Spleen (tissue), 11 donors: ENCODE data around the gene SSBP3. TPM values are rescaled to one million over a fixed set of nuclear protein-coding genes. Genes with fewer than 3 reads are reported as not detected.

Experiments
- DNase-seq: peaks from one replicate; pipeline ENCODE4 v3.0.0-alpha.2; 2020
- H3K27ac ChIP-seq, 8 donors: fragments of 200-600 bp; sonication (generic) in 7 of 8; 1 replicate in 4 of 8; 2 replicates in 4 of 8; pipeline versions ENCODE4 v1.5.0 to v1.8.0; 2016 to 2021; ENCODE audit warnings: inconsistent platforms in 4 of 8, mild to moderate bottlenecking in 4 of 8, moderate library complexity in 1 of 8
- H3K27me3 ChIP-seq, 7 donors: fragments of 200-600 bp; sonication (generic) in 6 of 7; replicated peaks in 1 of 7; 1 replicate in 4 of 7; 2 replicates in 3 of 7; pipeline versions ENCODE4 v1.5.0 to v1.8.0; 2016 to 2021; ENCODE audit warnings: inconsistent platforms in 3 of 7, mild to moderate bottlenecking in 1 of 7
- H3K36me3 ChIP-seq, 6 donors: fragments of 200-600 bp; sonication (generic) in 5 of 6; 1 replicate in 4 of 6; 2 replicates in 2 of 6; pipeline versions ENCODE4 v1.5.0 to v1.8.0; 2016 to 2021; ENCODE audit warnings: inconsistent platforms in 2 of 6
- H3K4me1 ChIP-seq, 6 donors: fragments of 200-600 bp; sonication (generic) in 5 of 6; 1 replicate in 3 of 6; 2 replicates in 3 of 6; pipeline versions ENCODE4 v1.5.0 to v1.8.0; 2016 to 2021; ENCODE audit warnings: inconsistent platforms in 3 of 6
- H3K4me3 ChIP-seq, 8 donors: fragments of 200-600 bp; sonication (generic) in 7 of 8; 1 replicate in 4 of 8; 2 replicates in 4 of 8; pipeline versions ENCODE4 v1.5.0 to v1.8.0; 2016 to 2021; ENCODE audit warnings: inconsistent platforms in 4 of 8, mild to moderate bottlenecking in 4 of 8, moderate library complexity in 2 of 8
- H3K9me3 ChIP-seq, 8 donors: fragments of 200-600 bp; sonication (generic) in 7 of 8; 1 replicate in 4 of 8; 2 replicates in 4 of 8; pipeline versions ENCODE4 v1.5.0 to v1.8.0; 2016 to 2021; ENCODE audit warnings: inconsistent platforms in 4 of 8
- POLR2A ChIP-seq, 3 donors: fragments of 450-650 bp; IDR thresholded peaks; one replicate each; pipeline ENCODE4 v1.5.1; 2017; ENCODE audit warnings: antibody characterized with exemption in 3 of 3, mild to moderate bottlenecking in 1 of 3
- POLR2AphosphoS5 ChIP-seq, 3 donors: sonication (generic); formaldehyde crosslinking; IDR thresholded peaks; one replicate each; pipeline ENCODE4 v1.5.1; 2017; ENCODE audit warnings: antibody characterized with exemption in 3 of 3
- WGBS, 5 donors: extraction: QIAGEN DNeasy Blood & Tissue Kit in 3 of 5; methylation state at CpG; one replicate each; pipeline versions ENCODE4 v1.1.5 to v1.1.7; 2013 to 2018; 5-methylcytosine and 5-hydroxymethylcytosine counted together
- intact Hi-C: fragments of 100-400 bp; cut with DNase I; formaldehyde crosslinking; loops from one replicate; pipeline ENCODE4 v1.15.0; 2023; ENCODE audit warnings: low total_unique reads
- polyA plus RNA-seq, 3 donors: library from polyadenylated mRNA; stranded (reverse); fragments of 200-250 nt; gene quantifications; one replicate each; pipeline ENCODE4 v1.2.1, GENCODE V29; 2013
- total RNA-seq, 7 donors: library from RNA; depleted of rRNA in 3 of 7; stranded (reverse); fragments of >200 nt in 3 of 7; fragmentation: NEBNext Ultra II Directional in 4 of 7; extraction: Animal tissue kit (Norgen Biotek cat#: 25700) in 4 of 7; gene quantifications; one replicate each; pipeline versions ENCODE4 v1.1.0 to v1.2.1, GENCODE V29; 2016 to 2021
- TF ChIP-seq, protein P1 (sequence below), 11 experiments: fragments of 200-600 bp in 7 of 11; fragments of 450-650 bp in 4 of 11; sonication (generic) in 4 of 11; IDR thresholded peaks in 8 of 11; conservative IDR thresholded peaks in 3 of 11; 1 replicate in 7 of 11; 2 replicates in 4 of 11; pipeline versions ENCODE4 v1.4.0 to v1.8.0; 2016 to 2021; ENCODE audit warnings: antibody characterized with exemption in 11 of 11, inconsistent platforms in 4 of 11, mild to moderate bottlenecking in 1 of 11
- donor health status: healthy with polysubstance abuse.
- donor health status: DM: no; HTN: no; CAD: no; lungs with moderate emphysema.
- donor health status: DM: no; HTN: no; CAD: no.
- donor health status: Bipolar disorder and iron deficiency.
- donor health status: healthy.
- donor health status: DM: no; HTN: no; CAD: no.
- donor health status: DM: yes; HTN: yes; CAD: no.

SSBP3 gene
- total and polyA plus RNA-seq, 10 donors: 14.4 to 73.5 (median 26.3) TPM

GRCh38 chr1:54271341-54271740, 134.9 kb downstream of the SSBP3 start:
- Histone ChIP-seq H3K9me3 (no peaks in the 10 kb centered on the region), H3K27ac (peak overlapping the region in 4 of 8 donors; percentile 85 to 91 (median 90)), H3K36me3 (no peaks in the 10 kb centered on the region), H3K4me1 (peaks cover 4 to 68% (median 39%) of the 10 kb centered on the region in 6 donors), H3K27me3 (no peaks in the 10 kb centered on the region), H3K4me3 (no peak overlapping the region)
- TF ChIP-seq, protein P1, sequence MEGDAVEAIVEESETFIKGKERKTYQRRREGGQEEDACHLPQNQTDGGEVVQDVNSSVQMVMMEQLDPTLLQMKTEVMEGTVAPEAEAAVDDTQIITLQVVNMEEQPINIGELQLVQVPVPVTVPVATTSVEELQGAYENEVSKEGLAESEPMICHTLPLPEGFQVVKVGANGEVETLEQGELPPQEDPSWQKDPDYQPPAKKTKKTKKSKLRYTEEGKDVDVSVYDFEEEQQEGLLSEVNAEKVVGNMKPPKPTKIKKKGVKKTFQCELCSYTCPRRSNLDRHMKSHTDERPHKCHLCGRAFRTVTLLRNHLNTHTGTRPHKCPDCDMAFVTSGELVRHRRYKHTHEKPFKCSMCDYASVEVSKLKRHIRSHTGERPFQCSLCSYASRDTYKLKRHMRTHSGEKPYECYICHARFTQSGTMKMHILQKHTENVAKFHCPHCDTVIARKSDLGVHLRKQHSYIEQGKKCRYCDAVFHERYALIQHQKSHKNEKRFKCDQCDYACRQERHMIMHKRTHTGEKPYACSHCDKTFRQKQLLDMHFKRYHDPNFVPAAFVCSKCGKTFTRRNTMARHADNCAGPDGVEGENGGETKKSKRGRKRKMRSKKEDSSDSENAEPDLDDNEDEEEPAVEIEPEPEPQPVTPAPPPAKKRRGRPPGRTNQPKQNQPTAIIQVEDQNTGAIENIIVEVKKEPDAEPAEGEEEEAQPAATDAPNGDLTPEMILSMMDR (IDR thresholded peaks at IDR 0.05 in 8 of 11, conservative IDR thresholded peaks at IDR 0.05 in 3 of 11): no peak
- TF ChIP-seq POLR2AphosphoS5 (IDR thresholded peaks at IDR 0.05) (peak in 1 of 3 donors; percentile 33), POLR2A (IDR thresholded peaks at IDR 0.05) (no peak)
- intact Hi-C loops: no loop called here
- 64 to 87% (median 79%) methylated on average over 9 to 10 of the region's 10 CpGs for WGBS, 5 donors
- DNase-seq: no peak

GRCh38 chr1:54270543-54270942, 135.7 kb downstream of the SSBP3 start:
- H3K27ac ChIP-seq: peak overlapping the region in 3 of 8 donors; percentile 85 to 91 (median 88)
- peaks cover 4 to 62% (median 34%) of the 10 kb centered on the region in 6 donors for H3K4me1 ChIP-seq
- no peaks in the 10 kb centered on the region for H3K9me3 ChIP-seq
- 90 to 94% (median 92%) methylated on average over 7 of the region's 7 CpGs for WGBS, 5 donors
- no peak for DNase-seq
- no peaks in the 10 kb centered on the region for H3K27me3 ChIP-seq
- intact Hi-C loops: no loop called here
- TF ChIP-seq POLR2A (IDR thresholded peaks at IDR 0.05): no peak
- TF ChIP-seq, protein P1 (IDR thresholded peaks at IDR 0.05 in 8 of 11, conservative IDR thresholded peaks at IDR 0.05 in 3 of 11): no peak
- no peak for TF ChIP-seq POLR2AphosphoS5 (IDR thresholded peaks at IDR 0.05)
- no peaks in the 10 kb centered on the region for H3K36me3 ChIP-seq
- H3K4me3 ChIP-seq: no peak overlapping the region

- H3K36me3 ChIP-seq: no peaks in the 10 kb centered on the region
- DNase-seq: no peak
Observed at GRCh38 chr1:54268762-54269297, 137.4 kb downstream of the SSBP3 start.

More at GRCh38 chr1:54268762-54269297, 137.4 kb downstream of the SSBP3 start:
- Histone ChIP-seq H3K9me3 (no peaks in the 10 kb centered on the region), H3K4me3 (no peak overlapping the region), H3K4me1 (peaks cover 0 to 51% (median 22%) of the 10 kb centered on the region in 6 donors), H3K27me3 (no peaks in the 10 kb centered on the region), H3K27ac (no peak overlapping the region)
- intact Hi-C loops: no loop called here
- 68 to 84% (median 77%) methylated on average over 9 of the region's 9 CpGs for WGBS, 5 donors
- TF ChIP-seq POLR2A (IDR thresholded peaks at IDR 0.05) (no peak), POLR2AphosphoS5 (IDR thresholded peaks at IDR 0.05) (no peak)
- TF ChIP-seq, protein P1 (IDR thresholded peaks at IDR 0.05 in 8 of 11, conservative IDR thresholded peaks at IDR 0.05 in 3 of 11): no peak
